Pons (tissue), 1 donor: ENCODE data around the gene GPRIN1.
"Not testable (repeated sequence)": the region's sequence is repeated elsewhere in the genome, so short reads cannot be mapped to it uniquely, and the experiment has no call there.

Experiments used
- DNase-seq: peaks from one replicate; pipeline ENCODE4 v3.0.0-alpha.2; 2016; ENCODE audit warnings: low spot score

The GPRIN1 gene

GRCh38 chr5:176597417-176598389 is 12.3 kb downstream of the GPRIN1 start:
- DNase-seq: no peak

- no peak for DNase-seq
These were observed 13.1 kb downstream of the GPRIN1 start for GRCh38 chr5:176596689-176597416.

- no peak for DNase-seq
These were observed 13.8 kb downstream of the GPRIN1 start for GRCh38 chr5:176596069-176596644.

GRCh38 chr5:176595386-176595943 is 14.5 kb downstream of the GPRIN1 start:
- DNase-seq: no peak

GRCh38 chr5:176594554-176594953 is 15.4 kb downstream of the GPRIN1 start:
- DNase-seq: no peak

- no peak for DNase-seq
These were observed 16.6 kb downstream of the GPRIN1 start for GRCh38 chr5:176593273-176593869.

- DNase-seq: no peak
These were observed 17.4 kb downstream of the GPRIN1 start for GRCh38 chr5:176592573-176592972.

- not testable (repeated sequence) for DNase-seq
These were observed 18.3 kb downstream of the GPRIN1 start for GRCh38 chr5:176591667-176592066.

DNA sequence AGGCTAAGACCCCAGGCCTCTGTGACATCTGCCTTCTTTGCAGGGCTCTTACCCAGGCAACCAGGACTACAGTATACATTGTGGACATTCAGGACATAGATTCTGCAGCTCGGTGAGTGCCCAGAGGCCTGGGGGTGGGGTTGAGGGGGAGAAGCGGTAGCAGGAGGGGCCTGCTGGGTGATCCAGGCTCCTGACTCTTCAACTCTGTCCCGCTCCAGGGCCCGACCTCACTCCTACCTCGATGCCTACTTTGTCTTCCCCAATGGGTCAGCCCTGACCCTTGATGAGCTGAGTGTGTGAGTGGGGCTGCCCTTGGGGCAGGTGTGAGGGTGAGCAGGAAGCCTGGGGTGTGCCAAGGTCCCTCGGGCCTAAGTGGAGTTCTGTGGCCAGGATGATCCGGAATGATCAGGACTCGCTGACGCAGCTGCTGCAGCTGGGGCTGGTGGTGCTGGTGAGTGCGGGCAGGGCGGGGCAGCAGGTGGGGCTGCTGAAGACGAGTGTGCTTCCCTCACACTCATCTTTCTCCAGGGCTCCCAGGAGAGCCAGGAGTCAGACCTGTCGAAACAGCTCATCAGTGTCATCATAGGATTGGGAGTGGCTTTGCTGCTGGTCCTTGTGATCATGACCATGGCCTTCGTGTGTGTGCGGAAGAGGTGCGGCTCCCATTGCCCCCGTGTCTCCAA is 19.8 kb downstream of the GPRIN1 start:
- no peak for DNase-seq

- no peak for DNase-seq
These were observed 20.8 kb downstream of the GPRIN1 start for GRCh38 chr5:176589039-176589769.

GRCh38 chr5:176588297-176588696 is 21.7 kb downstream of the GPRIN1 start:
- no peak for DNase-seq

DNA sequence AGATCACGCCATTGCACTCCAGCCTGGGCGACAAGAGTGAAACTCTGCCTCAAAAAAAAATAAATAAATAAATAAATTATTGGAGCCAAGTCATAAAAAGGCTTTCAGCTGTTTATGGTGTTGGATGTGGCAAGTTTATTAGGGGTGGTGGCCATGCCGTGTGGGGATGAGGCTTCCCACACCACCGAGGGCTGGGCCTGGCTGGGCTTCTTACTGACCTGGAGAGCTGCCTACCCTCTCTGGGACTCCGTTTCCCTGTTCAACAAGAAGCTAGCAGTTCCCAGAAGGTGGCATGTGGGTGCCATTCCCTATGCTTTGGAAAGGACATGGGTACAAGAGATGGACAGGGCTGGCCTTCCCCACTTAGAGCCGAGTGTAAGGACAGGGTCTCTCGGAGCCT is 22.6 kb downstream of the GPRIN1 start:
- DNase-seq: no peak

- no peak for DNase-seq
These were observed 26.9 kb downstream of the GPRIN1 start for GRCh38 chr5:176583076-176583475.

DNA sequence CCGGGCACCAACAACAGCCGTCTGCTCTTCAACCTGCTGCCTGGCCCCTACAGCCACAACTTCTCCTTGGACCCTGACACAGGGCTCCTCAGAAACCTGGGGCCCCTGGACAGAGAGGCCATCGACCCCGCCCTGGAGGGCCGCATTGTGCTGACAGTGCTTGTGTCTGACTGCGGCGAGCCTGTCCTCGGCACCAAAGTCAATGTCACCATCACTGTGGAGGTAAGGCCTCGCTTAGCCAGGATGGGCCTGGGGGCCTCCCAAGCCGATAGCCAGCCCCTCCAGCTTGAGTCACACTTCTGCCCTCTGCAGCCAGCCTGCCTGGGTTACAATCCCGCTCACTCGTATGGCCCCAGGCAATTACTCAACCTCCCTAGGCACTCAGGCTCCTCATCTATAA is 28.6 kb downstream of the GPRIN1 start:
- no peak for DNase-seq

DNA sequence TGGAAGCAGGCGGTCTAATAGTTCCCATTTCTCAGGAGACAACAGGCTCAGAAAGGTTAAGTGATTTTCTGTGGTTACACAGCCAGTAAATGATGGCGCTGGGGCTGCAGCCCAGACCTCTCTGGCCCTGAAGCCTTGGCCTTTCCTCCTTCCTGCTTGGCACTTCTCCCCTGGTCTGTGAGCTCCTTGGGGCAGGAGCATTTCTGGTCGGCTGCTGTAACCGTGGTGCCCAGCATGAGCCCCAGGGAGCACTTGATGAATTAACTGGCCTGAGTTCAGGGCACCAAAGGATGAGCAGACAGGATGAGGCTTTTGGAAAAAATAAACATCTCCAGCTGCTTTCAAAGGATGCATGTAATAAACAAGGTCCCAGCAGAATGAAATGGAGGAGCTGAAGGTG is 30.6 kb downstream of the GPRIN1 start:
- no peak for DNase-seq

DNA sequence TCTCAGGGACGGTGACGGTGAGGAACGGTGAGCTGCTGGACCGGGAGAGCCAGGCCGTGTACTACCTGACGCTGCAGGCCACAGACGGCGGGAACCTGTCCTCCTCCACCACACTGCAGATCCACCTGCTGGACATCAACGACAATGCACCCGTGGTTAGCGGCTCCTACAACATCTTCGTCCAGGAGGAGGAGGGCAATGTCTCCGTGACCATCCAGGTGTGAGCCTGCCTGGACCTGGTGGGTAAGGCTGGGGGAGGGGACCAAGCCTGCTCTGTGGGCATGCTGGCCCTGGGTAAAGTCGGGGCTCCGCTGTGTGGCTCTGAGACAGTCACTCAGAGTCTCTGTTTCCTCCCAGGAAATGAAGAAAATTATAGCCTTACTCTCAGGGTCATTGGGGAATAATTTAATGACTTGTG is 31.6 kb downstream of the GPRIN1 start:
- DNase-seq: no peak

DNA sequence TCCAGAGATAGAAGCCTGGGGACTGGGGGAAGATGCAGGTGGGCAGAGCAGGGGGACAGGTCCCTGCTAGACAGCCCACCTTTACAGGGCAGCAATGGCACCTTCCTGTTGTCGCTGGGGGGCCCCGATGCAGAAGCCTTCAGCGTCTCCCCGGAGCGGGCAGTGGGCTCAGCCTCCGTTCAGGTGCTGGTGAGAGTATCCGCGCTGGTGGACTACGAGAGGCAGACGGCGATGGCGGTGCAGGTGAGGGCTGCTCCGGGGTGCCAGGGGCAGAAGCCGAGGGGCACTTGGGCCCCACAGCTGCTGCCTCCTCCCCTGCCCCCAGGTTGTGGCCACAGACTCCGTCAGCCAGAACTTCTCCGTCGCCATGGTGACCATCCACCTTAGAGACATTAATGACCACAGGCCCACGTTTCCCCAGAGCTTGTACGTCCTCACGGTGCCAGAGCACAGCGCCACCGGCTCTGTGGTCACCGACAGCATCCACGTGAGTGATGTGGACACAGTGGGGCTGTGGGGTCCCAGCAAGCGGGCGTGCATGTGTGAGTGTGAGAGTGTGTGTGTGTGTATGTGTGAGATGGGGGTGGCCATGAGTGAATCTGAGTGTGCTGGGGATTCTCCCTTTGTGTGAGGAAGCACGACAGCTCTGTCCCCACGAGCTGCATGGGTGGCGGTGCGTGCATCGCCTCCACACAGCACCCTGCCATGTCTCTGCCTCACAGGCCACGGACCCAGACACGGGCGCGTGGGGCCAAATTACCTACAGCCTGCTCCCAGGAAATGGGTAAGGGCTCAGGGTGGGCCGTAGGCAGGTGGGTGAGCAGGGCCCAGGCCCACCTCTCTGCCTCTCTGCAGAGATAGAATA is 32.4 kb downstream of the GPRIN1 start:
- no peak for DNase-seq

GRCh38 chr5:176575488-176576422 is 34.2 kb downstream of the GPRIN1 start:
- DNase-seq: no peak

DNA sequence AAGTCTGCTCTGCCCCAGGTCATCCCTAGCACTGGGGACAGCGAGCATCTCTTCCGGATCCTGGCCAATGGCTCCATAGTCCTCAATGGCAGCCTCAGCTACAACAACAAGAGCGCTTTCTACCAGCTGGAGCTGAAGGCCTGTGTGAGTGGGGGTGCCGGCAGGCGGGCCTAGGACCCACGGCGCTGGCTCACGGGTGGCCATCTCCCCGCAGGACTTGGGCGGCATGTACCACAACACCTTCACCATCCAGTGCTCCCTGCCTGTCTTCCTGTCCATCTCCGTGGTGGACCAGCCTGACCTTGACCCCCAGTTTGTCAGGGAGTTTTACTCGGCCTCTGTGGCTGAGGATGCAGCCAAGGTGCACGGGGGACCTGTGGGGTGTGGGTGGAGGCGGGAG is 34.9 kb downstream of the GPRIN1 start:
- DNase-seq: no peak
